Stimulated activated CD8-positive, alpha-beta memory T cell treated with anti-CD3 and anti-CD28 coated beads, Interleukin-15, amount 100 ng/mL, for 1 hour (primary cell): ENCODE measurements around the gene SFSWAP.

Source experiments
- DNase-seq: peaks from one replicate; pipeline ENCODE4 v3.0.0-alpha.2; 2020; ENCODE audit warnings: low read depth

SFSWAP gene

GRCh38 chr12:131835616-131836171 lies 124.8 kb downstream of the SFSWAP start:
- DNase-seq: no peak

GRCh38 chr12:131836193-131836592 lies 125.3 kb downstream of the SFSWAP start:
- no peak for DNase-seq

- DNase-seq: no peak
Measured at GRCh38 chr12:131836714-131837397, 126.0 kb downstream of the SFSWAP start.

GRCh38 chr12:131840643-131841416 lies 129.9 kb downstream of the SFSWAP start:
- DNase-seq: no peak

- DNase-seq: no peak
Measured at GRCh38 chr12:131841547-131841946, 130.7 kb downstream of the SFSWAP start.

GRCh38 chr12:131842169-131842568 lies 131.3 kb downstream of the SFSWAP start:
- DNase-seq: no peak

GRCh38 chr12:131843527-131843926 lies 132.6 kb downstream of the SFSWAP start:
- DNase-seq: no peak

- no peak for DNase-seq
Measured at GRCh38 chr12:131844140-131844539, 133.2 kb downstream of the SFSWAP start.

GRCh38 chr12:131844656-131845055 lies 133.8 kb downstream of the SFSWAP start:
- no peak for DNase-seq

GRCh38 chr12:131845121-131845520 lies 134.2 kb downstream of the SFSWAP start:
- no peak for DNase-seq

- DNase-seq: no peak
Measured at GRCh38 chr12:131847456-131847855, 136.6 kb downstream of the SFSWAP start.

- DNase-seq: no peak
Measured at GRCh38 chr12:131848753-131849152, 137.9 kb downstream of the SFSWAP start.
